Keratinocyte (primary cell): ENCODE measurements around the gene SON. TPM values are rescaled to one million over a fixed set of nuclear protein-coding genes. Genes with fewer than 3 reads are reported as not detected.

Source experiments
- DNase-seq: peaks from one replicate; pipeline ENCODE4 v3.0.0-alpha.2; 2011; ENCODE audit warnings: low read depth, missing footprints, low spot score
- FAIRE-seq: peaks from 2 replicates; lab custom pipeline; 2011; peaks lifted over from hg19 to GRCh38; lab: Jason Lieb, UNC
- H2AFZ ChIP-seq: 2 replicates; pipeline ENCODE4 v1.6.0; 2012; ENCODE audit warnings: low read length, control low read depth, inconsistent platforms; ENCODE audit not compliant: control insufficient read depth
- H3K27ac ChIP-seq: 2 replicates; pipeline ENCODE4 v1.5.1; 2011; ENCODE audit warnings: low read length; ENCODE audit not compliant: control insufficient read depth, insufficient read depth
- H3K27me3 ChIP-seq: 3 replicates; pipeline ENCODE4 v1.6.0; 2011; ENCODE audit warnings: low read length; ENCODE audit not compliant: control insufficient read depth, insufficient read depth; ENCODE audit errors: extremely low read depth
- H3K36me3 ChIP-seq, 2 experiments: 2 replicates in 1 of 2; 3 replicates in 1 of 2; pipeline ENCODE4 v1.5.1; 2011; ENCODE audit warnings: low read length in 2 of 2, mild to moderate bottlenecking in 1 of 2; ENCODE audit not compliant: control insufficient read depth in 2 of 2, insufficient read depth in 2 of 2; ENCODE audit errors: extremely low read depth in 1 of 2
- H3K4me1 ChIP-seq: 3 replicates; pipeline ENCODE4 v1.5.1; 2011; ENCODE audit warnings: low read length; ENCODE audit not compliant: control insufficient read depth, insufficient read depth; ENCODE audit errors: extremely low read depth
- H3K4me2 ChIP-seq: 3 replicates; pipeline ENCODE4 v1.6.0; 2011; ENCODE audit warnings: low read depth, low read length; ENCODE audit not compliant: control insufficient read depth, insufficient read depth; ENCODE audit errors: extremely low read depth
- H3K4me3 ChIP-seq, 3 experiments: fragments of 200-600 bp in 1 of 3; sonication (generic) in 1 of 3; 2 replicates in 2 of 3; 3 replicates in 1 of 3; pipeline ENCODE4 v1.5.1; 2011 to 2016; ENCODE audit warnings: low read length in 3 of 3, mild to moderate bottlenecking in 3 of 3, control low read depth in 2 of 3, inconsistent platforms in 1 of 3, low read depth in 1 of 3, mixed read lengths in 1 of 3, mixed run types in 1 of 3, moderate library complexity in 1 of 3; ENCODE audit not compliant: control insufficient read depth in 2 of 3, insufficient read depth in 2 of 3; ENCODE audit errors: extremely low read depth in 1 of 3
- H3K79me2 ChIP-seq: 2 replicates; pipeline ENCODE4 v1.6.0; 2012; ENCODE audit warnings: low read length; ENCODE audit not compliant: control insufficient read depth, insufficient read depth
- H3K9ac ChIP-seq: 3 replicates; pipeline ENCODE4 v1.6.0; 2011; ENCODE audit warnings: low read length; ENCODE audit not compliant: control insufficient read depth, insufficient read depth; ENCODE audit errors: extremely low read depth
- H3K9me1 ChIP-seq: 3 replicates; pipeline ENCODE4 v1.6.0; 2011; ENCODE audit warnings: low read length; ENCODE audit not compliant: control insufficient read depth, insufficient read depth; ENCODE audit errors: extremely low read depth
- H3K9me3 ChIP-seq: 2 replicates; pipeline ENCODE4 v1.5.1; 2012; ENCODE audit warnings: low read depth, low read length; ENCODE audit not compliant: control insufficient read depth
- H4K20me1 ChIP-seq: 3 replicates; pipeline ENCODE4 v1.6.0; 2011; ENCODE audit warnings: low read length; ENCODE audit not compliant: control insufficient read depth, insufficient read depth; ENCODE audit errors: extremely low read depth
- EZH2 ChIP-seq: IDR thresholded peaks from one replicate; pipeline ENCODE4 v1.6.1; 2012; ENCODE audit warnings: inconsistent platforms, mild to moderate bottlenecking, low read length, moderate library complexity
- dilution Hi-C: fragments of 300-500 bp; cut with MboI; formaldehyde crosslinking; loops from one replicate; pipeline ENCODE4 v1.7.0; 2020; ENCODE audit warnings: low sequenced_read_pairs; ENCODE audit not compliant: extremely low pct_ligation_motif_present
- polyA plus RNA-seq, 5 experiments: library from polyadenylated mRNA; depleted of rRNA in 3 of 5; stranded (reverse) in 3 of 5; stranded (forward) in 1 of 5; unstranded in 1 of 5; fragments of >200 nt; gene quantifications; 1 replicate in 1 of 5; 2 replicates in 3 of 5; 3 replicates in 1 of 5; pipeline versions ENCODE4 v1.2.1 to v1.2.3, GENCODE V29; 2011 to 2012; ENCODE audit warnings: missing spikeins in 2 of 5, low read depth in 1 of 5, low replicate concordance in 1 of 5
- TF ChIP-seq, protein P1 (sequence below), 3 experiments: IDR thresholded peaks in 1 of 3; conservative IDR thresholded peaks in 1 of 3; optimal IDR thresholded peaks in 1 of 3; 2 replicates in 2 of 3; 3 replicates in 1 of 3; pipeline versions ENCODE3 to v1.5.1; 2011; ENCODE audit warnings: low read length in 3 of 3, mild to moderate bottlenecking in 3 of 3, moderate library complexity in 2 of 3, control low read depth in 1 of 3, inconsistent platforms in 1 of 3; ENCODE audit not compliant: insufficient read depth in 2 of 3; ENCODE audit errors: extremely low read depth in 1 of 3

SON gene
- polyA plus RNA-seq, 1 donor (not counting 4 experiments of a cell fraction or from before 2014, with no cell fraction given): 96.0 TPM

GRCh38 chr21:33537212-33537611, 5.6 kb upstream of the SON start:
- H3K4me1 ChIP-seq: peaks cover 11% of the 10 kb centered on the region
- H3K9me3 ChIP-seq: no peaks in the 10 kb centered on the region
- H3K9me1 ChIP-seq: no peaks in the 10 kb centered on the region
- H3K9ac ChIP-seq: no peak overlapping the region
- H3K27me3 ChIP-seq: no peaks in the 10 kb centered on the region
- H3K4me3 ChIP-seq: no peak overlapping the region
- no peak overlapping the region for H3K4me2 ChIP-seq
- TF ChIP-seq, protein P1, sequence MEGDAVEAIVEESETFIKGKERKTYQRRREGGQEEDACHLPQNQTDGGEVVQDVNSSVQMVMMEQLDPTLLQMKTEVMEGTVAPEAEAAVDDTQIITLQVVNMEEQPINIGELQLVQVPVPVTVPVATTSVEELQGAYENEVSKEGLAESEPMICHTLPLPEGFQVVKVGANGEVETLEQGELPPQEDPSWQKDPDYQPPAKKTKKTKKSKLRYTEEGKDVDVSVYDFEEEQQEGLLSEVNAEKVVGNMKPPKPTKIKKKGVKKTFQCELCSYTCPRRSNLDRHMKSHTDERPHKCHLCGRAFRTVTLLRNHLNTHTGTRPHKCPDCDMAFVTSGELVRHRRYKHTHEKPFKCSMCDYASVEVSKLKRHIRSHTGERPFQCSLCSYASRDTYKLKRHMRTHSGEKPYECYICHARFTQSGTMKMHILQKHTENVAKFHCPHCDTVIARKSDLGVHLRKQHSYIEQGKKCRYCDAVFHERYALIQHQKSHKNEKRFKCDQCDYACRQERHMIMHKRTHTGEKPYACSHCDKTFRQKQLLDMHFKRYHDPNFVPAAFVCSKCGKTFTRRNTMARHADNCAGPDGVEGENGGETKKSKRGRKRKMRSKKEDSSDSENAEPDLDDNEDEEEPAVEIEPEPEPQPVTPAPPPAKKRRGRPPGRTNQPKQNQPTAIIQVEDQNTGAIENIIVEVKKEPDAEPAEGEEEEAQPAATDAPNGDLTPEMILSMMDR (optimal IDR thresholded peaks at IDR 0.05 in 1 of 3, IDR thresholded peaks at IDR 0.05 in 1 of 3, conservative IDR thresholded peaks at IDR 0.05 in 1 of 3; ENCODE audit: extremely low read depth in 1 of 3, insufficient read depth in 2 of 3, low read length in 3 of 3): no peak
- no peak for TF ChIP-seq EZH2
- peaks cover 55% of the 10 kb centered on the region for H3K79me2 ChIP-seq
- peaks cover 3% of the 10 kb centered on the region for H4K20me1 ChIP-seq
- peaks cover 27 to 28% of the 10 kb centered on the region in 2 experiments for H3K36me3 ChIP-seq
- dilution Hi-C loops: no loop called here
- FAIRE-seq: no peak
- no peak overlapping the region for H3K27ac ChIP-seq
- H2AFZ ChIP-seq: no peak overlapping the region
- DNase-seq: no peak

DNA sequence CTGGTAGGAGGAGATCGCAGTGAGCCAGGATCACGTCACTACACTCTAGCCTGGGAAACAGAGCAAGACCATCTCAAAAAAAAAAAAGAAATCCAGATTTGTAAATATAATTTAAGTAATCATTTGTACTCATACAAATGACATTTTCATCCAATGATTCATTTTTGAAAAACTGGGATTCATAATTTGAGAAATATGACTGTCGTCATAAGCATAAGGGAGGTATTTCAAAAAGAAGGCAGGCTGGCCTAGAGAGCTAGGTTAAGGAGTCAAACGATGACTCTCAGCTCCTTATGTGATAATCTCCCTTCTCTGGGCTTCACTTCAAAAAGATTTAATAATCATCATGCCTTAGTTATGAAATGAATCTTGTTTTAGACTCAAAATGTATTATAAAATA, 3.2 kb upstream of the SON start:
- no peak for TF ChIP-seq EZH2
- TF ChIP-seq, protein P1 (optimal IDR thresholded peaks at IDR 0.05 in 1 of 3, IDR thresholded peaks at IDR 0.05 in 1 of 3, conservative IDR thresholded peaks at IDR 0.05 in 1 of 3; ENCODE audit: extremely low read depth in 1 of 3, insufficient read depth in 2 of 3, low read length in 3 of 3): no peak
- dilution Hi-C loops: no loop called here
- H3K9me3 ChIP-seq: no peaks in the 10 kb centered on the region
- H3K9me1 ChIP-seq: no peaks in the 10 kb centered on the region
- peaks cover 17 to 18% of the 10 kb centered on the region in 2 experiments for H3K36me3 ChIP-seq
- no peak overlapping the region for H3K4me3 ChIP-seq
- H4K20me1 ChIP-seq: peaks cover 5% of the 10 kb centered on the region
- H3K9ac ChIP-seq: no peak overlapping the region
- no peak for DNase-seq
- H3K4me2 ChIP-seq: no peak overlapping the region
- no peaks in the 10 kb centered on the region for H3K27me3 ChIP-seq
- no peak overlapping the region for H3K27ac ChIP-seq
- peaks cover 72% of the 10 kb centered on the region for H3K79me2 ChIP-seq
- FAIRE-seq: no peak
- H3K4me1 ChIP-seq: peaks cover 11% of the 10 kb centered on the region
- H2AFZ ChIP-seq: no peak overlapping the region
